Spleen (tissue), 7 donors: ENCODE data around the gene CABP4.

Experiments
- POLR2A ChIP-seq, 3 donors: fragments of 450-650 bp; IDR thresholded peaks; one replicate each; pipeline ENCODE4 v1.5.1; 2017; ENCODE audit warnings: antibody characterized with exemption in 3 of 3, mild to moderate bottlenecking in 1 of 3
- POLR2AphosphoS5 ChIP-seq, 3 donors: sonication (generic); formaldehyde crosslinking; IDR thresholded peaks; one replicate each; pipeline ENCODE4 v1.5.1; 2017; ENCODE audit warnings: antibody characterized with exemption in 3 of 3
- TF ChIP-seq, protein P1 (sequence below), 11 experiments: fragments of 200-600 bp in 7 of 11; fragments of 450-650 bp in 4 of 11; sonication (generic) in 4 of 11; IDR thresholded peaks in 8 of 11; conservative IDR thresholded peaks in 3 of 11; 1 replicate in 7 of 11; 2 replicates in 4 of 11; pipeline versions ENCODE4 v1.4.0 to v1.8.0; 2016 to 2021; ENCODE audit warnings: antibody characterized with exemption in 11 of 11, inconsistent platforms in 4 of 11, mild to moderate bottlenecking in 1 of 11
- donor health status: DM: no; HTN: no; CAD: no; lungs with moderate emphysema.
- donor health status: DM: no; HTN: no; CAD: no.
- donor health status: DM: no; HTN: no; CAD: no.

DNA sequence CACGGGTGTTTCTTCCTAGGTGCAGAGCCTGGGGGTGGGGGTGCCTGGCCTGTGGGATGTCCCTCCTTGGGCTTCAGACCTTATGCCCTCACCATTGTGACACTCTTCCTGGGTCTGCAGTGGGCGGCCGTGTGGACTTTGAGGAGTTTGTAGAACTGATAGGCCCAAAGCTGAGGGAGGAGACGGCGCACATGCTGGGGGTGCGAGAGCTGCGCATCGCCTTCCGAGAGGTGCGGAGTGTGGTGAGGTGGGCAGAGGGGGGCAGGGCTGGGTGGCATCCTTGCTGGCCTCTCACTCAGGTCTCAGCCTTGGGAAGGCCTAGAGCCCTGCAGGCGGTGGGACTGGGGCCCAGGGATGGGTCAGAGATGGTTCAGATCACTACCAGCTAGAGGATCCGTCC, 2.3 kb downstream of the CABP4 start:
- no peak for TF ChIP-seq POLR2A (IDR thresholded peaks at IDR 0.05)
- TF ChIP-seq, protein P1, sequence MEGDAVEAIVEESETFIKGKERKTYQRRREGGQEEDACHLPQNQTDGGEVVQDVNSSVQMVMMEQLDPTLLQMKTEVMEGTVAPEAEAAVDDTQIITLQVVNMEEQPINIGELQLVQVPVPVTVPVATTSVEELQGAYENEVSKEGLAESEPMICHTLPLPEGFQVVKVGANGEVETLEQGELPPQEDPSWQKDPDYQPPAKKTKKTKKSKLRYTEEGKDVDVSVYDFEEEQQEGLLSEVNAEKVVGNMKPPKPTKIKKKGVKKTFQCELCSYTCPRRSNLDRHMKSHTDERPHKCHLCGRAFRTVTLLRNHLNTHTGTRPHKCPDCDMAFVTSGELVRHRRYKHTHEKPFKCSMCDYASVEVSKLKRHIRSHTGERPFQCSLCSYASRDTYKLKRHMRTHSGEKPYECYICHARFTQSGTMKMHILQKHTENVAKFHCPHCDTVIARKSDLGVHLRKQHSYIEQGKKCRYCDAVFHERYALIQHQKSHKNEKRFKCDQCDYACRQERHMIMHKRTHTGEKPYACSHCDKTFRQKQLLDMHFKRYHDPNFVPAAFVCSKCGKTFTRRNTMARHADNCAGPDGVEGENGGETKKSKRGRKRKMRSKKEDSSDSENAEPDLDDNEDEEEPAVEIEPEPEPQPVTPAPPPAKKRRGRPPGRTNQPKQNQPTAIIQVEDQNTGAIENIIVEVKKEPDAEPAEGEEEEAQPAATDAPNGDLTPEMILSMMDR (IDR thresholded peaks at IDR 0.05 in 8 of 11, conservative IDR thresholded peaks at IDR 0.05 in 3 of 11) = no peak
- peak in 1 of 3 donors; percentile 31 for TF ChIP-seq POLR2AphosphoS5 (IDR thresholded peaks at IDR 0.05)
